NCI-H2196 (cell line): Measurements from ENCODE around the gene IRX5.
A peak's percentile ranks its signal among the peaks of the same experiment; 100 is the strongest.

ENCODE experiments used
- DNase-seq: peaks from one replicate; lab custom pipeline; 2025; ENCODE audit not compliant: unreplicated experiment; lab: John Stamatoyannopoulos, UW

IRX5 gene

GRCh38 chr16:54929090-54930004 is 1.3 kb upstream of the IRX5 start:
- DNase-seq = peak; percentile 92

GRCh38 chr16:54930869-54931119 is 129 bp downstream of the IRX5 start:
- peak; percentile 26 for DNase-seq

- no peak for DNase-seq
These were observed 702 bp downstream of the IRX5 start for GRCh38 chr16:54931120-54932014.

DNA sequence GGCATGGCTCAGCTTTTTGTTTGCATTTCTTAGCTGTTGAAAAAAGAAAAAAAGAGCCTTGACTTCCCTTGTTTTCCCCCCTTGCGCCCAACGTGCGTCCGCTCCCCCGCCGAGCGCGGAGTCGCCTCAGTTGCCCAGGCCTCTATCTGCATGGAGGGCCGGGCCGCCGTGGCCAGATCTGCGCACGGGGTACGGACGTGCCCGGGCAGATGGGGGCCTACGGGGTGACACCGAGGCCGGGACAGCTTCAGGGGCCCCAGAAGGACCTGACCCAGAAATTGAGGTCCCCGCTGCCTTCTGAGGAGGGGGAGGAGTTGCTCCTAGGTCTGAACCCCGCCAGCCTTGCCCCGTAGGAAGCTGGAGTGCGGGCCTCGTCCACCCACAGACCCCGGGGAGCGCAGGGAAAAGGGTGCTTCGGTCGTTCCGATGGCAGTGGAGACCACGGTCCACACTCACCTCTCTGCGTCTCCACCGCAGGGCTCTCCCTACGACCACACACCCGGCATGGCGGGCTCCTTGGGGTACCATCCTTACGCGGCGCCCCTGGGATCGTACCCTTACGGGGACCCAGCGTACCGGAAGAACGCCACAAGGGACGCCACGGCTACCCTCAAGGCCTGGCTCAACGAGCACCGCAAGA is 1.5 kb downstream of the IRX5 start:
- no peak for DNase-seq

DNA sequence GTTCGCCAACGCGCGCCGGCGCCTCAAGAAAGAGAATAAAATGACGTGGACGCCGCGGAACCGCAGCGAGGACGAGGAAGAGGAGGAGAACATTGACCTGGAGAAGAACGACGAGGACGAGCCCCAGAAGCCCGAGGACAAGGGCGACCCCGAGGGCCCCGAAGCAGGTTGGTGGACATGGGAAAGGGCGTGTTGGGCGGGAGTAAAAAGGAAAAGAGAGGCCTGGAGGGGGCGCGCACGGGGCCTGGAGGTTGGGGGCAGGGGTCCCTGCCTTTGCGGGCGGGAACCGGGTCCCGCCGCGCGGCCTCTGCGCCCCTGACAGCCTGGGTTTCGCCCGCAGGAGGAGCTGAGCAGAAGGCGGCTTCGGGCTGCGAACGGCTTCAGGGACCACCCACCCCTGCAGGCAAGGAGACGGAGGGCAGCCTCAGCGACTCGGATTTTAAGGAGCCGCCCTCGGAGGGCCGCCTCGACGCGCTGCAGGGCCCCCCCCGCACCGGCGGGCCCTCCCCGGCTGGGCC is 2.1 kb downstream of the IRX5 start:
- DNase-seq = no peak

DNA sequence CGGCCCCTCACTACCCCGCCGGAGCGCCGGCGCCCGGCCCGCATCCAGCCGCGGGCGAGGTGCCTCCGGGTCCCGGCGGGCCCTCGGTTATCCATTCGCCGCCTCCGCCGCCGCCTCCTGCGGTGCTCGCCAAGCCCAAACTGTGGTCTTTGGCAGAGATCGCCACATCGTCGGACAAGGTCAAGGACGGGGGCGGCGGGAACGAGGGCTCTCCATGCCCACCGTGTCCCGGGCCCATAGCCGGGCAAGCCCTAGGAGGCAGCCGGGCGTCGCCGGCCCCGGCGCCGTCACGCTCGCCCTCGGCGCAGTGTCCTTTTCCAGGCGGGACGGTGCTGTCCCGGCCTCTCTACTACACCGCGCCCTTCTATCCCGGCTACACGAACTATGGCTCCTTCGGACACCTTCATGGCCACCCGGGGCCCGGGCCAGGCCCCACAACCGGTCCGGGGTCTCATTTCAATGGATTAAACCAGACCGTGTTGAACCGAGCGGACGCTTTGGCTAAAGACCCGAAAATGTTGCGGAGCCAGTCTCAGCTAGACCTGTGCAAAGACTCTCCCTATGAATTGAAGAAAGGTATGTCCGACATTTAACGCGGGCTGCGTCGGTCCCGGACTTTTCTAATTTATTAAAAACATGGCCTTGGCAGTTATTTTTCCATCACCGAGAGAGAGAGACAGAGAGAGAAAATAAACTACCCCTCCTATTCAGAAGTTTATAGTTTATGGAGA is 2.8 kb downstream of the IRX5 start:
- no peak for DNase-seq

DNA sequence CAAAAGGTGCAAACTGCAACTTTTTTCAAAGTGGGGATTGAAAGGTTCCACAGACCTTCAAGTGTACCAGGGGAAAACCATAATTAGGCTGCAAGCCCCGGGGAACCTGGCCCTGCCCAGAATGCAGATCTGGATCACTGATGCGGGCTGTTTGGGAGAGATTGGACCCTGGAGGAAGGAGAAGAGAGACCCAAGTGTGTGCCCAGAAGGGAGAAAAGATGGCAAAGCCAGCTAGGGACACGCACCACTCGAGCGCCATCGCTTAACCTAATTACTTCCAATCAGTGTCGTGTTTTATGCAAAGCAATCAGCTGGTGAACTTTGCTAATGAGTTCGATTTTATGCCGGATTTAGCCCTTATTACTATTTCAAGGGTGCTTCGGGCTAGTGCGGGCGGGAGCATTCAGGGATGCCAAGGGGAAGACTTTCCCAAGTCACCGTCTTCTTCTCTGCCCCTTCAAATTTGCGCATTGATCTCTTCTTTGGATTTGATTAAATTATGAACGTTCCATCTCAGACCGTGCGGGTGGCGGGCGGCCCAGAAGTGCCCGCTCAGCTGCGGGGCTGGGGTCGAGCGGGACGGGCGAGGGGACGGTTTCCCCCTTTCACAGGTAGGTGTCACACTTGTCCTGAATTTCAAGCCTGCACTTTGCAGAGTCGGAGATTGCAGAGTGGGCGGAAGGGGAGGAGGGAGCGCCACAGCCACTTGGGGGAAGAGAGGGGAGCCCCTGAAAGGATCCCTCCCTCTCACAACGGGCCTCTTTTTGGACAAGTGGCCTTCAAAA is 4.0 kb downstream of the IRX5 start:
- no peak for DNase-seq

GRCh38 chr16:54935266-54935968 is 4.8 kb downstream of the IRX5 start:
- DNase-seq = no peak

DNA sequence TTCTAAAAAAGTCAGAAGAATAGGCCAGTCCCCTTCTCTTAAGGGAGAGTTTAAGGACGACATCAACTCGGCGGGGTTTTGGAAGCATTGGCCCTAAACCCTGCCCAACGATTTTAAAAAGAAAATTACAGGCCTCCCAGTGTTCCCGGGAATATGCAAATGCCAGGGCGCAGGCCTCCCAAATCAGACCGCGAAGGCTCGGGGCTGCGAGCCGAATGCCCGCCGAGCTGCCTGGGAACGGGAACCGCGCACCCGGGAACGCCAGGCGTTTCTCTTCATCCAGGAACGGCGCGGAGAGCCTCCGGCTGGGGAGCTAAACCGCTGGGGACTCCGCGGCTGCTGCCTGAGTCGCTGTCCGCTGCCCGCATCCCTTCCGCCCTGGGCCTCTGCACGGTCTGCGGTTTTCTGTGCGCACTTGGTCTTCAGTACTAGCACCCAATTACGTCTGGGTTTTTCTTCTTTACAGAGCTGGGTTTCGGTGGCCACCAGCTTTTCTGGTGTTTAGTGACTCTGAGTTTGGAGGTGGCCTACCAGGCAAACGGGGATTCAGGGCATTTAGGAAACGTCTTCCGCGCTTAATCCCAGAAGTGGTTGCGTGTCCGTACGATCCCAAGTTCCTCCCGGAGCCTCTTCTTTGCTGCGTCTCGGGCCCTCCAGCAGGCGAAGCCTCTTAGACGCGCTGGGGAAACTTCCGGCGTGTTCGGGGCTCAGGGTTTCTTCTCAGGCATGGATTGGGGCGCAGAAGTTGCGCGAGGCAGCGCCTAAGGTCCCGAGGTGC is 5.7 kb downstream of the IRX5 start:
- DNase-seq = no peak

- no peak for DNase-seq
These were observed 6.5 kb downstream of the IRX5 start for GRCh38 chr16:54936979-54937670.

GRCh38 chr16:54937671-54938211 is 7.1 kb downstream of the IRX5 start:
- no peak for DNase-seq

DNA sequence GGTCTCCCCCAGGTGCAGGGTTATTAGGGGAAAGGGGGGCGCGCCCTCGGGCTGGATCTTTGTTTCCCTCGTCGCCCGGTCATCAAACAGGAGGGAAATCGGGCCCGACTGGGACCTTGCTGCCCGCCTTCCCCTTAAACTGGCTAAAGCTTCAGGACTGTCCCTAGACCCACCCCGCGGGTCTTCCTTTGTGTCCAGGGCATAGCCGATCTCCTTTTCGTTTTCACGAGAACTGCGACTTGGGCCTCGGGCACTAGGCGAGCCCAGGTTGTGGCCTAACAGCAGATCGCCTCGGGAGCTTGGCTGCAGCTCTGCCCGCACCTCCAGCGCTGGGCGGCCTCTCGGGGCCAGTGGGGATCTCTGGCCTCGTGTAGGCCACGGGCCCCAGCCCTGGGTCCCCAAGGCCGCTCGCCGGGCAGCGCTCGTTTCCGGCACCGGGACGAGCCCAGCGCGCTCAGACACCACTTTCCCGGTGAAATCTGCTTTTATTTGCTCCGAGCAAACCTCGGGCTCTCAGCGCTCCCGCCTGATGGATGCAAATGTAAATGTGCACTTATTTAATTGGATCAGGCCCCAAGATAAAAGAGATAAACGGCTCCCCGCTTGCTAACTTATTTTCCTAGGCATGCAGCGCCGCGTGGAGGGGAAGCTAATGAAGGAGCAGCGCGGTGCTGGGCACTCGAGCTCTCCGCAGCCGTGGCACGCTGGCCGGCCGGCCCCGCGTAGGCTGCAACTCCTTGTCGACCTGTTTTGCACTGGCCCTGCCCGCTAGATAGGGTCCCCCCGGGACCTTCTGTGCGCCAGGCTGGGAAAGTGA is 7.8 kb downstream of the IRX5 start:
- no peak for DNase-seq

GRCh38 chr16:54939029-54939346 is 8.3 kb downstream of the IRX5 start:
- no peak for DNase-seq

- no peak for DNase-seq
These were observed 9.0 kb downstream of the IRX5 start for GRCh38 chr16:54939510-54940278.

DNA sequence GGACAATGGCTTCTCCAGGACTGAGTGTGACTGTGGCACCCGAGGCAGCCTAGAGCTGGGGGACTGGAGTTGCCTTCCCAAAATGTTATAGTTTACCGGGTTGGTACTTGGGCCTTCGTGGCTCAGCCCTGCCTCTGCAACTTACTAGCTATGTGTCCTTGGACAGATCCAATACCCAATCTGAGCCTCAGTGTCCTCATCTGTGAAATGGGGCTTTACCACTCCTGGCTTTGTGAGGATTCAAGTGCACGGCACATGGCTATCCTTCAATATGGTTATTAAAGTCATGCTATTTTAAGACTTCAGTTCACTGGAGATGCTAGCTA is 9.6 kb downstream of the IRX5 start:
- DNase-seq = no peak

- no peak for DNase-seq
These were observed 11.8 kb downstream of the IRX5 start for GRCh38 chr16:54942353-54942943.
